Stimulated activated CD4-positive, alpha-beta T cell treated with anti-CD3 and anti-CD28 coated beads, Interleukin-1b, Interleukin-23, amount 100 ng/mL, for 48 hours (primary cell): ENCODE data around the gene TMPRSS9.

Source experiments
- DNase-seq: peaks from one replicate; pipeline ENCODE4 v3.0.0-alpha.2; 2020

TMPRSS9 gene

DNA sequence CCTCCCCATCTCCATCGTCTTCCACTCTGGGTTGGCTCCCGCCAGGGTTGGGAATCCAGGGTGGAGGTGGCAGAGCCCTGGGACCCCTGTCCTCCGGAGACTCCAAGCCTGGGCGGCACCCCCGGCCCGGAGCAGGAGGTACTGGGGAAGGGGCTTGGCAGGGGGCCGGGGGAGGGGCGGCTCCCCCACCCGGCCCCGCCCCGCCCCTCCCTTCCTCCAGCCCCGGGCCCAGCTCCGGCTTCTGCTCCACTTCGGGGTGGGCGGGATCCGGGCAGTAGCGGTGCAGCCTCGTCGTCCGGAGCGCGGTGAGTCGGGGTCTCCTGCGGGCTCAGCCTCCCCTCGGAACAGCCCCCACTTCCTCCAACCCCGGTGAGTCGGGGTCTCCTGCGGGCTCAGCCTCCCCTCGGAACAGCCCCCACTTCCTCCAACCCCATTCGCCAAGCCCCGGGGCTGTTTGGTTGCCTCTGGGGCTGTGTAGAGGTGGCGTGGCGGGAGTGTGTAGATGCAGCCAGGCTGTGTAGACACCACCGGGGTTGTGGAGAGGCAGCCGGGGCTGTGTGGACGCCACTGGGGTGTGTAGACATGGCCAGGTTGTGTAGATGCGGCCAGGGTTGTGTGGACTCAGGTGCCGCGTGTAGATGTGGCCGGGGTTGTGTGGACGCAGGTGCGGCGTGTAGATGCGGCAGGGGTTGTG is at the start of gene TMPRSS9:
Gene TMPRSS9 (plus strand): TSS at position 274 of the 694 bp plus-strand sequence. CDS start 29,521 bp downstream, outside the sequence.
- DNase-seq, result no peak

DNA sequence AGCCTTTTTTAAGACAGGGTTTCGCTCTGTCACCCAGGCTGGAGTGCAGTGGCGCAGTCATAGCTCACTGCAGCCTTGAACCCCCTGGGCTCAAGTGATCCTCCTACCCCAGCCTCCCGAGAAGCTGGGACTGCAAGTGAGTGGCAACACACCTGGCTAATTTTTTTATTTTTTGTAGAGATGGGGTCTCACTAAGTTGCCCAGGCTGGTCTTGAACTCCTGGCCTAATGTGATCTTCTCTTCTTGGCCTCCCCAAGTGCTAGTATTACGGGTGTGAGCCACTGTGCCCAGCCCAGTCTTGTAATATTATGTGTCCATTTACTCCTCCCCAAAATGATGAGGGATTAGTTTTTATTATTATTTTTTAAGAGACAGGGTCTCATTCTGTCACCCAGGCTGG is 49.0 kb upstream of the TMPRSS9 start:
- DNase-seq, result no peak

GRCh38 chr19:2312820-2313501 is 47.1 kb upstream of the TMPRSS9 start:
- DNase-seq, result no peak

DNA sequence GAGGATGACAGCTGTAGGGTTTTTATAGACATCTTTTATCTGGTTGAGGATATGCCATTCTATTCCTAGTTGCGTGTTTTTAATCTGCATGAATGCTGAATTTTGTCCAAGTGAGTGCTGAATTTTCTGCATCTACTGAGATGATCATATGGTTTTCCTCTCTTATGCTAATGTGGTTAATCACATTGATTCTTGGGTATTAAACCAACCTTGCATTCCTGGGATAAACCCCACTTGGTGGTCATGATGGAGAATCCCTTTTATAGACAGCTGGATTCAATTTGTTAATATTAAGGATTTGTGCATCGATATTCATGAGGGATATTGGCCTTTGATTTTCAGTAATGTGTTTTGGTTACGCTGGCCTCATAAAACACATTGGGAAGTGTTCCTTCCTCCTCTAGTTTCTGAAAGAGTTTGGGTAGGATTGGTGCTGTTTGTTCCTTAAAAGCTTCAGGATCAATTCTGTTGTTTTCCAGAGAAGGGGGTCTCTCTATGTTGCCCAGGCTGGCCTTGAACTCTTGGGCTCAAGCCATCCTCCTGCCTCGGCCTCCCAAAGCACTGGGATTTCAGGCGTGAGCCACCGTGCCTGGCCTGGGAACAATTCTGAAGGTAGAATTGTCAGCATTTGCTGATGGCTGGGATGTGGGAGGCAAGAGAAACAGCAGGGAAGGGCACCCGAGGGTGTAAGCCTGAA is 44.8 kb upstream of the TMPRSS9 start:
- no peak for DNase-seq

DNA sequence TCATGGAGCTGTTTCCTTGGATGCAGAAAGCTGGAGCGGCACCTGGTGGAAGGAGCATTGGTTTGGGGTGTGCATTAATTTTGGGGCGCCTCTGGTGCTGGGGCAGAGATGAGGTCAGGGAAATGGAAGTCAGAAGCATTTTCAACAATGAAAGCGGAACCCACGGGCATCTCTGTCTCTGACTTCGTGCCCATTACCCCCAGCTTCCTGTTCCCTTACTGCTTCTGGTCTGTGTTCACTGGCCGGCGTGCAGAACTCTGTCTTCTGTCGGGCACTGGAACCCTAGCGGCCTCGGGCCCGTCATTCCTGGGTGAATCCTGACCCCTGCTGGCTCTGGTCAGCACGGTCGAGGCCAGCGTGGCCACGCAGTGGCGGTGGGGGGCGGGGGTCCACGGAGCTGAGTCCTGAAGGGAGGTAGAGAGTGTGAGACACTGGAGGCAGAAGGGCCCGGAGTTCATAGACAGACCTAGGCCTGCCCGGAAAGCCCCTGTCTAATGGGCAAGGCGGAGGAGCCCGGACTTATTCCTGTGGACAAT is 44.2 kb upstream of the TMPRSS9 start:
- no peak for DNase-seq

GRCh38 chr19:2317300-2317699 is 42.8 kb upstream of the TMPRSS9 start:
- DNase-seq, result no peak

- no peak for DNase-seq
Measured at GRCh38 chr19:2317756-2318155, 42.3 kb upstream of the TMPRSS9 start.

- DNase-seq, result no peak
Measured at GRCh38 chr19:2318923-2319322, 41.1 kb upstream of the TMPRSS9 start.

GRCh38 chr19:2319551-2319950 is 40.5 kb upstream of the TMPRSS9 start:
- DNase-seq, result no peak

- DNase-seq, result no peak
Measured at GRCh38 chr19:2320049-2320448, 40.0 kb upstream of the TMPRSS9 start.

- DNase-seq, result no peak
Measured at GRCh38 chr19:2320939-2321338, 39.1 kb upstream of the TMPRSS9 start.

- DNase-seq, result no peak
Measured at GRCh38 chr19:2321565-2322283, 38.3 kb upstream of the TMPRSS9 start.

DNA sequence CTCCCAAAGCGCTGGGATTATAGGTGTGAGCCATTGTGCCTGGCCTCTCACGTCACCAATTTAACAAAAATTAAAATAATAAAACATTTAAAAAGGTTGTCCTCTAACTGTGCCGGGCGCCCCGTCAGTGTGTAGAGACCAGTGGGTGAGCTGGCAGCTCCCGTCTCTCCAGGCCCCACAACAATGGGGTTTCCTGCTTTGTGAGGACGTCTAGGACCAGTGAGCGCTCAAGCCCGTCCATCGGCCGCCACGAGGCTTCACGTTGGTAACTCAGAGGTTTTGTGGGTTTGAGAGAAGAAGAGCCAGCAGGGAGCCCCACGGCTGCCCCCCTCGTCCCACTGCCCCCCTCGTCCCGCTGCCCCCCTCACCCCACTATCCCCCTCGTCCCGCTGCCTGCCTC is 36.4 kb upstream of the TMPRSS9 start:
- DNase-seq, result no peak

GRCh38 chr19:2324220-2324948 is 35.7 kb upstream of the TMPRSS9 start:
- no peak for DNase-seq

- DNase-seq, result no peak
Measured at GRCh38 chr19:2325281-2326046, 34.6 kb upstream of the TMPRSS9 start.

- no peak for DNase-seq
Measured at GRCh38 chr19:2326699-2327360, 33.2 kb upstream of the TMPRSS9 start.

GRCh38 chr19:2327773-2328400 is 32.2 kb upstream of the TMPRSS9 start:
- DNase-seq, result peak; percentile 61

DNA sequence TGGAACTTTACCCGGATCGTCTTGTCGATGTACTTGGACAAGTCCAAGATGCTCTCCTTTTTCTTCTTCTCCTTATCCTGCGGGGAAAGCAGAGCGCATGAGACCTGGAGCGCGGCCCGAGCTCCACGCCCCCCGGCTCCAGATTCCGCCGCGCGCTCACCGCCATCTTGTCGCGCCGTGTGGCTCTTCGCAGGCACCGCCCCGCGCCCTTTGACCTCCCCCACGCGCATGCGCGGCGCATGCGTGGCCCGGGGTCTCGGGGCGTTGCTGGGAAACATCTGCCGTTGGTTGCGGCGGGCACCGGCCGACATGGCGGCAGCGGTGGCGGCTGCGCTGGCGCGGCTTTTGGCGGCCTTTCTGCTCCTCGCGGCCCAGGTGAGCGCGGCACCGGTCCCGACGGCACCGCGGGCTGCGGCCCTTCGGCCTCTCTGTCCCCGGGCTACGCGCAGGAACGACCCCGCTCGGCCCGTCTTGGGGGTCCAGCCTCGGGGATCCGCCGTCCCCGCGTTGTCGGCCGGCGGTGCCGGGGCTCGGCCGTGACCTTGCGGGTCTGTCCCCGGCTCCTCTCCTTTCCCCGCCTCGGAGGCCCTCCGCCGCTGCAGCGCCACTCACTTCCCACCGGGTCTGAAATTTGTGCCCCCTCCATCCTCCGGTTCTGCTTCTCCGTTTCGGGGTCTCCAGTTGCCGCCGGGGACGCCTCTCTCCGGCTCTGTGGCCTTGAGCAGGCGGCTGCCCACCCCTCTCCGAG is 31.5 kb upstream of the TMPRSS9 start, which contains the start of the genes LSM7 and SPPL2B:
Gene LSM7 (minus strand): TSS at position 186 of the 748 bp plus-strand sequence. CDS start 20 bp downstream, at position 166.
Gene SPPL2B (plus strand): TSS at position 284 of the 748 bp plus-strand sequence. CDS start 26 bp downstream, at position 310.
- DNase-seq, result peak; percentile 91

DNA sequence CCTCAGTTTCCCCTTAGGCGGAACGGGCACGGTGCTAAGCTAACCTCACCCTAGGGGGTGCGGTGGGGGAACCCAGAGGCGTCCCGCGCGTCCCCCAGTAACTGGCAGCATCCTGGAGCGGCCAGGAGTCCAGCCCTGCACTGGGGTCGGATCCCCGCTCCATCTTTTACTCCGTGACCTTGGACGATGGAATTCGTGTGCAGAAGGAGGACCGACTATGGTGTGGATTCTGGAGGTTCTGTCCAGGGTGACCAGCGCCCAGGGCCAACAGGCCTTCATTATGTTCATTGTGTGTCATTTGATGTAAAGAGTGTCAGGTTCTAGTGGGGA is 31.0 kb upstream of the TMPRSS9 start:
- no peak for DNase-seq
